ENCODE measurements around the gene PKDREJ.

The PKDREJ gene

DNA sequence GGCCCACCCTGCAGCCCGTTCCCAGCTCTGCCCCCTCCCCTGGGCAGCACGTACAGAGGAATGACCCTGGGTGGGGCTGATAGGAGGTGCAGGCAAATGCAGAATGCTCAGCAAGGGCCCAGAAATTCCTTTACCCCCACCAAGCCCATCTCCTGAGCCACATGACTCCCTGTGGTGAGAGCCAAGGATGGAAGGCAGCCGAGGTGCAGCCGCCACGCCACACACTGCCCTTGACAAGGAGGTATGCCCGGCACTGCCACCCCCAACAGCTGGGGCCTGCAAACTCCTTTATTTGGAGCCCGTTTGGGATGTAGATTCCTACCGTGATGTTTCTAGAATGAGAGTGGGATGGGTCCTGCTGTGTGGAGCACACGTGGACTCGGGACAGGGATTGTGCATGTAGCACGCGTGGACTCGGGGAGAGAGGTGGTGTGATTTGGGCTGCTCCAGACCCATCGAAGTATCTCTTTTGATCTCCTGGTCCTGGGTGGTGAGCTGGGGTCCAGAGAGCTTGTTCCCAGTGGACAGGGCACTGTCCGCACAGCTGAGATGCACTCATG is 46.5 kb upstream of the PKDREJ start:
- Histone ChIP-seq H3F3A (ENCODE audit: insufficient read depth, low read length) (no peaks in the 10 kb centered on the region), H4K20me1 (ENCODE audit: insufficient read depth, low read length) (no peaks in the 10 kb centered on the region), H3K36me3 (replicated peaks; ENCODE audit: insufficient read depth, low read length) (peaks cover 17% of the 10 kb centered on the region), H3K4me1 (ENCODE audit: low read length) (no peaks in the 10 kb centered on the region), H3K27me3 (replicated peaks; ENCODE audit: insufficient read depth, low read length) (no peaks in the 10 kb centered on the region), H3K9me2 (replicated peaks; ENCODE audit: insufficient read depth, low read length) (no peaks in the 10 kb centered on the region), H3K79me2 (ENCODE audit: low read length) (peaks cover 75% of the 10 kb centered on the region), H3K27ac (ENCODE audit: low read length) (no peak overlapping the region), H3K4me2 (ENCODE audit: low read depth, low read length) (no peak overlapping the region), H3K4me3 (ENCODE audit: low read length) (no peak overlapping the region), H3K9ac (ENCODE audit: low read length) (no peak overlapping the region), H3K9me3 (replicated peaks; ENCODE audit: insufficient read depth, low read length) (no peaks in the 10 kb centered on the region), H2AFZ (ENCODE audit: low read length) (no peak overlapping the region)
- TF ChIP-seq, protein P1, sequence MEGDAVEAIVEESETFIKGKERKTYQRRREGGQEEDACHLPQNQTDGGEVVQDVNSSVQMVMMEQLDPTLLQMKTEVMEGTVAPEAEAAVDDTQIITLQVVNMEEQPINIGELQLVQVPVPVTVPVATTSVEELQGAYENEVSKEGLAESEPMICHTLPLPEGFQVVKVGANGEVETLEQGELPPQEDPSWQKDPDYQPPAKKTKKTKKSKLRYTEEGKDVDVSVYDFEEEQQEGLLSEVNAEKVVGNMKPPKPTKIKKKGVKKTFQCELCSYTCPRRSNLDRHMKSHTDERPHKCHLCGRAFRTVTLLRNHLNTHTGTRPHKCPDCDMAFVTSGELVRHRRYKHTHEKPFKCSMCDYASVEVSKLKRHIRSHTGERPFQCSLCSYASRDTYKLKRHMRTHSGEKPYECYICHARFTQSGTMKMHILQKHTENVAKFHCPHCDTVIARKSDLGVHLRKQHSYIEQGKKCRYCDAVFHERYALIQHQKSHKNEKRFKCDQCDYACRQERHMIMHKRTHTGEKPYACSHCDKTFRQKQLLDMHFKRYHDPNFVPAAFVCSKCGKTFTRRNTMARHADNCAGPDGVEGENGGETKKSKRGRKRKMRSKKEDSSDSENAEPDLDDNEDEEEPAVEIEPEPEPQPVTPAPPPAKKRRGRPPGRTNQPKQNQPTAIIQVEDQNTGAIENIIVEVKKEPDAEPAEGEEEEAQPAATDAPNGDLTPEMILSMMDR (IDR thresholded peaks at IDR 0.05; ENCODE audit: low read length): no peak
- TF ChIP-seq EZH2phosphoT487 (IDR thresholded peaks at IDR 0.05; ENCODE audit: low read length) (no peak), EZH2 (optimal IDR thresholded peaks at IDR 0.05; ENCODE audit: low read depth, low read length) (no peak)
- DNase-seq: no peak

DNA sequence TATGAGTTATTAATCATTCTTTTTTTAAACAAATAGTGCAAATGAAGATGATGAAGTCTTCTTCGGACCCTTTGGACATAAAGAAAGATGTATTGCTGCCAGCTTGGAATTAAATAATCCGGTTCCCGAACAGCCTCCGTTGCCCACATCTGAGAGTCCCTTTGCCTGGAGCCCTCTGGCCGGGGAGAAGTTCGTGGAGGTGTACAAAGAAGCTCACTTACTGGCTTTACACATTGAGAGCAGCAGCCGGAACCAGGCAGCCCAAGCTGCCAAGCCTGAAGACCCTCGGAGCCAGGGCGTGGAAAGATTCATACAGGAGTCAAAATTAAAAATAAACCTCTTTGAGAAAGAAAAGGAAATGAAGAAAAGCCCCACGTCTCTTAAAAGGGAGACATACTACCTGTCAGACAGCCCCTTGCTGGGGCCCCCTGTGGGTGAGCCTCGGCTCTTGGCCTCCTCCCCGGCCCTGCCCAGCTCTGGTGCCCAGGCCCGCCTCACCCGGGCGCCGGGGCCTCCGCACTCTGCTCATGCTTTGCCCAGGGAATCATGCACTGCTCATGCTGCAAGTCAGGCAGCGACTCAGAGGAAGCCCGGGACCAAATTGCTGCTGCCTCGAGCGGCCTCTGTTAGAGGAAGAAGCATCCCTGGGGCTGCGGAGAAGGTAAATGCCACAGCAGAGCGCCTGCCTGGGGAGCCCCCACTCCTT is 45.3 kb upstream of the PKDREJ start:
- H3K36me3 ChIP-seq (replicated peaks; ENCODE audit: insufficient read depth, low read length): peaks cover 17% of the 10 kb centered on the region

DNA sequence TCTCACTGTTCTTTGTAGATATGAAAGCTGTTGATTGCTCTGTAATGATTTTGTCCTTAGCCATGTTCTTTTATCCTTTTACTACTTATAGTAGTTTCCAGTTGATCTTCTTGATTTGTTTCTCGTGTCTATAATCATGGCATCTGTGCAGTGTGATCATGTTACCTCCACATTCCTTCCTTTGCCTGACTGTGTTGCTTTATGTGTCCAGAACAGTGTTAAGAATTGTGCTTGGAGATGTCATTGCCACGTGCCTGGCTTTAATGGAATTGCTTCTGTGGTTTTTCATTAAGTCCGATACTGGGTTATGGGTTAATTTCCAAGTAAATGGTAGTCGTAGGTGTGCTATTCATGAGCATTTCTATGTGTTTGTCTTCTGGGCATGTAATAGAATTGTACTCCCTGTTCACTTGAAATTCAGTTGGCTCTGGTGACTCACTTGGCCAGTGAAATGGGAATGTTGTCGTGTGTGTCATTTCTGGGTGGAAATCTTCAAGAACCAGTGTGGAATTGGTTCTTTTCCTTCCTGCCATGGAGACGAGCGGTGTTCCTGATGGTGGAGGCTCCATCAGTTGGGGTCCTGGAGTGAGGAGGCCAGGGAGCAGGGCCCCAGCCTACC is 40.3 kb upstream of the PKDREJ start:
- H3K27me3 ChIP-seq (replicated peaks; ENCODE audit: insufficient read depth, low read length): no peaks in the 10 kb centered on the region
- H3K4me2 ChIP-seq (ENCODE audit: low read depth, low read length): no peak overlapping the region
- no peaks in the 10 kb centered on the region for H3F3A ChIP-seq (ENCODE audit: insufficient read depth, low read length)
- no peaks in the 10 kb centered on the region for H3K9me3 ChIP-seq (replicated peaks; ENCODE audit: insufficient read depth, low read length)
- H3K27ac ChIP-seq (ENCODE audit: low read length): no peak overlapping the region
- peaks cover 94% of the 10 kb centered on the region for H3K79me2 ChIP-seq (ENCODE audit: low read length)
- no peaks in the 10 kb centered on the region for H3K9me2 ChIP-seq (replicated peaks; ENCODE audit: insufficient read depth, low read length)
- no peak for DNase-seq
- H3K9ac ChIP-seq (ENCODE audit: low read length): no peak overlapping the region
- H3K4me1 ChIP-seq (ENCODE audit: low read length): peaks cover 3% of the 10 kb centered on the region; the same call in 1 of the 2 replicates
- no peaks in the 10 kb centered on the region for H4K20me1 ChIP-seq (ENCODE audit: insufficient read depth, low read length)
- peaks cover 20% of the 10 kb centered on the region for H3K36me3 ChIP-seq (replicated peaks; ENCODE audit: insufficient read depth, low read length)
- no peak overlapping the region for H3K4me3 ChIP-seq (ENCODE audit: low read length)
- TF ChIP-seq, protein P1 (IDR thresholded peaks at IDR 0.05; ENCODE audit: low read length): no peak
- TF ChIP-seq EZH2 (optimal IDR thresholded peaks at IDR 0.05; ENCODE audit: low read depth, low read length): no peak
- no peak for TF ChIP-seq EZH2phosphoT487 (IDR thresholded peaks at IDR 0.05; ENCODE audit: low read length)
- no peak overlapping the region for H2AFZ ChIP-seq (ENCODE audit: low read length)

More for the DNA sequence above, 45.3 kb upstream of the PKDREJ start:
- H3K27me3 ChIP-seq (replicated peaks; ENCODE audit: insufficient read depth, low read length): no peaks in the 10 kb centered on the region
- no peak overlapping the region for H3K27ac ChIP-seq (ENCODE audit: low read length)
- H3K9me2 ChIP-seq (replicated peaks; ENCODE audit: insufficient read depth, low read length): no peaks in the 10 kb centered on the region
- TF ChIP-seq EZH2phosphoT487 (IDR thresholded peaks at IDR 0.05; ENCODE audit: low read length) (no peak), EZH2 (optimal IDR thresholded peaks at IDR 0.05; ENCODE audit: low read depth, low read length) (no peak)
- TF ChIP-seq, protein P1 (IDR thresholded peaks at IDR 0.05; ENCODE audit: low read length): no peak
- no peaks in the 10 kb centered on the region for H3K4me1 ChIP-seq (ENCODE audit: low read length)
- H3K9me3 ChIP-seq (replicated peaks; ENCODE audit: insufficient read depth, low read length): no peaks in the 10 kb centered on the region
- H4K20me1 ChIP-seq (ENCODE audit: insufficient read depth, low read length): no peaks in the 10 kb centered on the region
- peaks cover 80% of the 10 kb centered on the region for H3K79me2 ChIP-seq (ENCODE audit: low read length)
- H3K9ac ChIP-seq (ENCODE audit: low read length): no peak overlapping the region
- H3F3A ChIP-seq (ENCODE audit: insufficient read depth, low read length): no peaks in the 10 kb centered on the region
- no peak overlapping the region for H3K4me2 ChIP-seq (ENCODE audit: low read depth, low read length)
- H2AFZ ChIP-seq (ENCODE audit: low read length): no peak overlapping the region
- no peak overlapping the region for H3K4me3 ChIP-seq (ENCODE audit: low read length)
- no peak for DNase-seq

Data from MM.1S (cell line).